Stimulated activated naive CD8-positive, alpha-beta T cell treated with anti-CD3 and anti-CD28 coated beads, Interleukin-15, amount 100 ng/mL, for 72 hours (primary cell): ENCODE results near the gene VCP.

Source experiments
- ATAC-seq: fragments of 150-1000 bp; cut with Tn5 transposase; 2 replicates; pipeline ENCODE4 v1.10.0; 2021; ENCODE audit warnings: mild to moderate bottlenecking, moderate library complexity
- DNase-seq, 2 donors: peaks; one replicate each; pipeline ENCODE4 v3.0.0; 2021 to 2022
- H3K27ac Mint-ChIP-seq, 2 donors: one replicate each; pipeline ENCODE4 v1.8.0; 2022; ENCODE audit warnings: mild to moderate bottlenecking in 2 of 2, mixed read lengths in 2 of 2, moderate library complexity in 2 of 2
- H3K27me3 Mint-ChIP-seq: one replicate; pipeline ENCODE4 v1.8.0; 2022; ENCODE audit warnings: mixed read lengths
- H3K4me1 Mint-ChIP-seq: one replicate; pipeline ENCODE4 v1.8.0; 2022; ENCODE audit warnings: mild to moderate bottlenecking, mixed read lengths
- H3K4me3 Mint-ChIP-seq, 2 donors: one replicate each; pipeline ENCODE4 v1.8.0; 2022; ENCODE audit warnings: mild to moderate bottlenecking in 2 of 2, mixed read lengths in 2 of 2, moderate library complexity in 1 of 2
- H3K9me3 Mint-ChIP-seq, 2 donors: one replicate each; pipeline ENCODE4 v1.8.0; 2022; ENCODE audit warnings: mixed read lengths in 2 of 2

Gene VCP

GRCh38 chr9:35056571-35057270 lies 15.7 kb downstream of the VCP start:
- Mint-ChIP-seq H3K27ac (peak overlapping the region in 1 of 2 donors; percentile 28), H3K4me3 (no peak overlapping the region), H3K9me3 (no peaks in the 10 kb centered on the region), H3K4me1 (no peaks in the 10 kb centered on the region), H3K27me3 (no peaks in the 10 kb centered on the region)
- DNase-seq = no peak
- ATAC-seq = no peak

- Mint-ChIP-seq H3K4me3 (no peak overlapping the region), H3K27ac (no peak overlapping the region), H3K4me1 (no peaks in the 10 kb centered on the region), H3K27me3 (no peaks in the 10 kb centered on the region), H3K9me3 (no peaks in the 10 kb centered on the region)
- no peak for ATAC-seq
- no peak for DNase-seq
Observed at GRCh38 chr9:35054871-35055644, 17.4 kb downstream of the VCP start.

GRCh38 chr9:35054185-35054835 lies 18.1 kb downstream of the VCP start:
- H3K27ac Mint-ChIP-seq = no peak overlapping the region
- no peak for DNase-seq
- no peak overlapping the region for H3K4me3 Mint-ChIP-seq
- no peaks in the 10 kb centered on the region for H3K4me1 Mint-ChIP-seq
- no peaks in the 10 kb centered on the region for H3K9me3 Mint-ChIP-seq
- ATAC-seq = no peak
- H3K27me3 Mint-ChIP-seq = no peaks in the 10 kb centered on the region

- Mint-ChIP-seq H3K9me3 (no peaks in the 10 kb centered on the region), H3K27me3 (no peaks in the 10 kb centered on the region), H3K4me1 (no peaks in the 10 kb centered on the region), H3K27ac (no peak overlapping the region), H3K4me3 (no peak overlapping the region)
- DNase-seq (peak; percentile 23 to 36), ATAC-seq (peak; percentile 71)
Observed at GRCh38 chr9:35051069-35051967, 21.1 kb downstream of the VCP start.

- Mint-ChIP-seq H3K4me1 (no peaks in the 10 kb centered on the region), H3K4me3 (no peak overlapping the region), H3K27ac (no peak overlapping the region), H3K27me3 (no peaks in the 10 kb centered on the region), H3K9me3 (no peaks in the 10 kb centered on the region)
- no peak for DNase-seq
- ATAC-seq = no peak
Observed at GRCh38 chr9:35048511-35048910, 23.9 kb downstream of the VCP start.

GRCh38 chr9:35044071-35044470 lies 28.4 kb downstream of the VCP start:
- H3K9me3 Mint-ChIP-seq = no peaks in the 10 kb centered on the region
- no peak for DNase-seq
- H3K27me3 Mint-ChIP-seq = no peaks in the 10 kb centered on the region
- H3K4me1 Mint-ChIP-seq = no peaks in the 10 kb centered on the region
- H3K27ac Mint-ChIP-seq = no peak overlapping the region
- ATAC-seq = no peak
- H3K4me3 Mint-ChIP-seq = no peak overlapping the region

- Mint-ChIP-seq H3K27ac (peak overlapping the region in 1 of 2 donors; percentile 5), H3K9me3 (no peaks in the 10 kb centered on the region)
- no peak for DNase-seq
Observed at GRCh38 chr9:35042891-35043545, 29.4 kb downstream of the VCP start.

GRCh38 chr9:35042081-35042604 lies 30.3 kb downstream of the VCP start:
- H3K27me3 Mint-ChIP-seq = no peaks in the 10 kb centered on the region
- no peak for DNase-seq
- ATAC-seq = no peak
- no peak overlapping the region for H3K27ac Mint-ChIP-seq
- H3K9me3 Mint-ChIP-seq = no peaks in the 10 kb centered on the region
- no peak overlapping the region for H3K4me3 Mint-ChIP-seq
- no peaks in the 10 kb centered on the region for H3K4me1 Mint-ChIP-seq

More at GRCh38 chr9:35042891-35043545, 29.4 kb downstream of the VCP start:
- H3K4me1 Mint-ChIP-seq = no peaks in the 10 kb centered on the region
- ATAC-seq = no peak
- no peak overlapping the region for H3K4me3 Mint-ChIP-seq
- H3K27me3 Mint-ChIP-seq = no peaks in the 10 kb centered on the region

GRCh38 chr9:35035851-35036701 lies 36.3 kb downstream of the VCP start:
- peak overlapping the region in 1 of 2 donors; percentile 35 for H3K27ac Mint-ChIP-seq
- ATAC-seq = peak; percentile 93
- H3K27me3 Mint-ChIP-seq = no peaks in the 10 kb centered on the region

GRCh38 chr9:35033101-35033500 lies 39.3 kb downstream of the VCP start:
- DNase-seq (no peak), ATAC-seq (no peak)
- Mint-ChIP-seq H3K27ac (no peak overlapping the region), H3K27me3 (no peaks in the 10 kb centered on the region), H3K4me1 (peaks cover 13% of the 10 kb centered on the region), H3K4me3 (no peak overlapping the region), H3K9me3 (no peaks in the 10 kb centered on the region)

More at GRCh38 chr9:35035851-35036701, 36.3 kb downstream of the VCP start:
- H3K4me1 Mint-ChIP-seq = peaks cover 13% of the 10 kb centered on the region
- H3K9me3 Mint-ChIP-seq = no peaks in the 10 kb centered on the region
- DNase-seq = peak; percentile 40 to 48
- peak overlapping the region; percentile 70 to 73 for H3K4me3 Mint-ChIP-seq

GRCh38 chr9:35029852-35030251 lies 42.6 kb downstream of the VCP start:
- H3K4me1 Mint-ChIP-seq = no peaks in the 10 kb centered on the region
- ATAC-seq (no peak), DNase-seq (no peak)
- no peak overlapping the region for H3K4me3 Mint-ChIP-seq
- no peaks in the 10 kb centered on the region for H3K9me3 Mint-ChIP-seq
- no peaks in the 10 kb centered on the region for H3K27me3 Mint-ChIP-seq
- no peak overlapping the region for H3K27ac Mint-ChIP-seq

GRCh38 chr9:35029241-35029640 lies 43.2 kb downstream of the VCP start:
- ATAC-seq (no peak), DNase-seq (no peak)
- Mint-ChIP-seq H3K27ac (no peak overlapping the region), H3K4me3 (no peak overlapping the region), H3K27me3 (no peaks in the 10 kb centered on the region), H3K4me1 (no peaks in the 10 kb centered on the region), H3K9me3 (no peaks in the 10 kb centered on the region)

GRCh38 chr9:35028341-35028740 lies 44.1 kb downstream of the VCP start:
- DNase-seq (no peak), ATAC-seq (no peak)
- Mint-ChIP-seq H3K27me3 (no peaks in the 10 kb centered on the region), H3K4me3 (no peak overlapping the region), H3K4me1 (peaks cover 4% of the 10 kb centered on the region), H3K9me3 (no peaks in the 10 kb centered on the region), H3K27ac (no peak overlapping the region)

- no peak for DNase-seq
- no peak overlapping the region for H3K27ac Mint-ChIP-seq
Observed at GRCh38 chr9:35027860-35028259, 44.6 kb downstream of the VCP start.

More at GRCh38 chr9:35027860-35028259, 44.6 kb downstream of the VCP start:
- Mint-ChIP-seq H3K4me3 (no peak overlapping the region), H3K9me3 (no peaks in the 10 kb centered on the region), H3K27me3 (no peaks in the 10 kb centered on the region), H3K4me1 (peaks cover 7% of the 10 kb centered on the region)
- no peak for ATAC-seq
